Measurements from ENCODE around the gene CNPPD1.

Gene CNPPD1

DNA sequence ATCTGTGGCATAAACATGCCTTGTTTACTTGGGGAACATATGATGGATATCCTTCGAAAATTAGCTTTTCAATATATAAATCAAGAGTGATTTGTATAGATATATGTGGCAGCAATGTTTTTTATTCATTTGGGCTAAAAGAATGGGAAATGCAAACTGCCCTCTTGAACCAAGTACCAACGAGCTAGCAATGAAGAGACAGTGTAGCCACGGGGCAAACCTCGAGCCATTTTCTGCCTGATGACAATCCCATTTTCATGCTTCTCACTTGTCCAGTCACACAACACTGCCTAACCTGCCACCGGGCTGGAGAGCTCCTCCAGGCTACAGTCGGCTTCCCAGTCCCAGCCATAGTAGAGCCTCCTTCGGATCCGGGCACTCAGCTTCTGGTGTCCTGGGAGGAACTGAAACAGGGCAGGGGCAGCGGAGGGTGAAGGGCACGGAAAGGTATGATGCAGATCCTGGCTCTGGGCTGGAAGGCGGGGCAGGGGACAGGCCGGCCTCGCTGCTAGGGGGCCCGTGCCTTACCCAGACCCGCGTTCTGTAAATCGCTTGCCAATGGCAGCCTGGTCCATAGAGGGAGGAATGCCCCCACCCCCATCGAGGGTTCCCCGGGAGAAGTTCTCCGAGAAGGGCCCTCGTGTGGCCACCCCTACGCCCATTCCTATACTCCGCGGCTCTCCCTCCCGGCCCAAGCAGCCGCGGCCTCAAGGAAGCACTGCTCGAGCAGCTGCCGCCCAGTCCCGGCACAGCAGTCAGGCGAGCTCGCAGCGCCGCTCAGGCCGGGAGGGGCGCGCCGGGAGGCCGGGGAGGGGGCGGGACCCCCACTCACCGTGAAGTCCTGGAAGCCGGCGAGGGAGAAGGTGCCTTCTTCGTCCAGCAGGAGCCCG is 552 bp downstream of the CNPPD1 start:
- Histone ChIP-seq H3K27me3 (ENCODE audit: control insufficient read depth, insufficient read depth, low read length) (no peaks in the 10 kb centered on the region), H3K27ac (ENCODE audit: low read depth, low read length) (peak overlapping the region; percentile 45; the same call in 1 of the 2 replicates), H3K4me1 (ENCODE audit: control insufficient read depth, insufficient read depth, low read length) (peaks cover 15% of the 10 kb centered on the region), H3K36me3 (ENCODE audit: control insufficient read depth, insufficient read depth, low read length) (peaks cover 36% of the 10 kb centered on the region), H3K9ac (ENCODE audit: low read length) (peak overlapping the region; percentile 81), H3K9me3 (ENCODE audit: control insufficient read depth, insufficient read depth, low read depth, low read length) (no peaks in the 10 kb centered on the region), H3K4me3 (ENCODE audit: low read depth, low read length) (peak overlapping the region; percentile 98)

DNA sequence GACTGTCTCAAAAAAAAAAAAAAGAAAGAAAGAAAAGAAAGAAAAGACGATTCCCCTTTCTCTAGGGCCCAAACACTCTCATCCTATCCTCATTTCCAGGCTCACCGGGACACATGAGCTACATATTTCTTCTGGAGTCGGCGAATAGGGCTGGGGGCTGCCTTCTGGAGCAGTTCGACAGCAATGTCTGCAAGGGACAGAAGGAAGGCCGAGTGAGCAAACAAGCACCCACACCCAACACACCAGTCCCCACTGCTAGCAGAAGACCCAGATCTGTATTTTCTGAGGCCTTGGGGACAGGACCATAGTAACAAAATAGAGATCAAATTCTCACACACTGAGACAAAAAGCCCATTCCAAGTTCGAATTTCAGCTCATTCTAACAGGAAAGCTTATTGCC is 1.2 kb downstream of the CNPPD1 start:
- Histone ChIP-seq H3K27me3 (ENCODE audit: control insufficient read depth, insufficient read depth, low read length) (no peaks in the 10 kb centered on the region), H3K4me1 (ENCODE audit: control insufficient read depth, insufficient read depth, low read length) (peaks cover 15% of the 10 kb centered on the region), H3K4me3 (ENCODE audit: low read depth, low read length) (peak overlapping the region; percentile 98), H3K36me3 (ENCODE audit: control insufficient read depth, insufficient read depth, low read length) (peaks cover 29% of the 10 kb centered on the region), H3K9ac (ENCODE audit: low read length) (no peak overlapping the region), H3K27ac (ENCODE audit: low read depth, low read length) (no peak overlapping the region), H3K9me3 (ENCODE audit: control insufficient read depth, insufficient read depth, low read depth, low read length) (no peaks in the 10 kb centered on the region)

DNA sequence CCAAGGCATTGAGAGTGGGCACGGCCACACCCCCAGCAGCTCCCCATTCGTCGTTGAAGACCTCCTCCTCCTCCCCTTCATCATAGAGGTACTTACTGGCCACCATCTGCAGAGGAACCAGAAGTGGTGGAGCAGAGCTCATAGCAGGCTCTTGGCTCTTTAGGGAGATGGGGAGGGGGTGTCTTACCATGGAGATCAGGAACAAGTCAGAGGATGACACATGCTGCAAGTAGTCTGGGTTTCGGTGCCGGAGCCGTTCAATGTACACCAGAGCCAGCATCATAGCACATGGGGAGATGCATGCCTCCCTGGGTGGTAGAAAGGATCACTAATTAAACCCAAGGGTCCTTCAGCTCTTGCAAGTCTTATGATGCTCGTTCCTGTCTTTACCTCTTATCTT is 1.9 kb downstream of the CNPPD1 start:
- Histone ChIP-seq H3K4me3 (ENCODE audit: low read depth, low read length) (no peak overlapping the region), H3K9me3 (ENCODE audit: control insufficient read depth, insufficient read depth, low read depth, low read length) (no peaks in the 10 kb centered on the region), H3K27me3 (ENCODE audit: control insufficient read depth, insufficient read depth, low read length) (no peaks in the 10 kb centered on the region), H3K4me1 (ENCODE audit: control insufficient read depth, insufficient read depth, low read length) (peaks cover 15% of the 10 kb centered on the region), H3K36me3 (ENCODE audit: control insufficient read depth, insufficient read depth, low read length) (peaks cover 23% of the 10 kb centered on the region), H3K9ac (ENCODE audit: low read length) (no peak overlapping the region), H3K27ac (ENCODE audit: low read depth, low read length) (no peak overlapping the region)

DNA sequence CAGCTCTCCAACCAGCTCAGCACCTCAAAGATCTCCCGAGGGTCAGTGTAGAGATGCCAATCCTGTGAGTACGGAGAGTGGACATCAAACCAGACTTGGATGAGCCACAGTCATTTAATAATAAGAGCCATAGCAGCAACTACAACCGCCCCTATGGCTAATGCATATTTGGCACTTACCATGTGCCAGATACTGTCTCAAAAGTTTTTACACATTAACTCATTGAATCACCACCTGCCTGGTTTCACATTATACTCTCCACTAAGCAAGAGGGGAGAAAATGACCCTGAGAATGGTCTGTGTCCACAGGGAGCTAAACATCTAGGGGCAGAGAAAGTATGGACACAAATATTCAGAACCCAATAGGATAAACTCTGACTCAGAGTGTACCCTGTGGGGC is 2.6 kb downstream of the CNPPD1 start:
- H3K4me1 ChIP-seq (ENCODE audit: control insufficient read depth, insufficient read depth, low read length): peaks cover 14% of the 10 kb centered on the region
- peaks cover 20% of the 10 kb centered on the region; the same call in 1 of the 2 replicates for H3K36me3 ChIP-seq (ENCODE audit: control insufficient read depth, insufficient read depth, low read length)
- H3K9me3 ChIP-seq (ENCODE audit: control insufficient read depth, insufficient read depth, low read depth, low read length): no peaks in the 10 kb centered on the region
- no peaks in the 10 kb centered on the region for H3K27me3 ChIP-seq (ENCODE audit: control insufficient read depth, insufficient read depth, low read length)
- H3K4me3 ChIP-seq (ENCODE audit: low read depth, low read length): no peak overlapping the region
- H3K27ac ChIP-seq (ENCODE audit: low read depth, low read length): no peak overlapping the region
- no peak overlapping the region for H3K9ac ChIP-seq (ENCODE audit: low read length)

DNA sequence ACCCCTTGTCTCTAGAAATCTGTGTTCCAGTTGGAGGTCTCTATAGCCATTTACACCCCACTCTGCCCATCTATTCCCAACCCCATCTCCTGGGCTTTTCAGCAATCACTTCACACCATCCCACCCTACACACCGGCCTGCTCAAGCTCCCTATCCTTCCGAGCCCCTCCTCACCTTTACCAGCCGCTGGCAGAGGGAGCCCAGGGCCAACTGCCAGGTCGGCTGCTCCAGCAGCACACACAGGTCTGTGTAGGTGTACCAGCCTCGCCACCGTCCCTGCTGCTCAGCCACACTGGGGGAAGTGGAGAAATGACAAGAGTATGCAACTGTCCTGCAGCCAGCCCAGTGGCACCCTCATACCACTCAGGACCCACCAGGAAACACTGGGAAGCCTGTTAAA is 3.5 kb downstream of the CNPPD1 start:
- H3K36me3 ChIP-seq (ENCODE audit: control insufficient read depth, insufficient read depth, low read length): peaks cover 20% of the 10 kb centered on the region; the same call in 1 of the 2 replicates
- no peak overlapping the region for H3K9ac ChIP-seq (ENCODE audit: low read length)
- no peaks in the 10 kb centered on the region for H3K27me3 ChIP-seq (ENCODE audit: control insufficient read depth, insufficient read depth, low read length)
- no peak overlapping the region for H3K27ac ChIP-seq (ENCODE audit: low read depth, low read length)
- no peak overlapping the region for H3K4me3 ChIP-seq (ENCODE audit: low read depth, low read length)
- no peaks in the 10 kb centered on the region for H3K9me3 ChIP-seq (ENCODE audit: control insufficient read depth, insufficient read depth, low read depth, low read length)
- peaks cover 9% of the 10 kb centered on the region for H3K4me1 ChIP-seq (ENCODE audit: control insufficient read depth, insufficient read depth, low read length)

DNA sequence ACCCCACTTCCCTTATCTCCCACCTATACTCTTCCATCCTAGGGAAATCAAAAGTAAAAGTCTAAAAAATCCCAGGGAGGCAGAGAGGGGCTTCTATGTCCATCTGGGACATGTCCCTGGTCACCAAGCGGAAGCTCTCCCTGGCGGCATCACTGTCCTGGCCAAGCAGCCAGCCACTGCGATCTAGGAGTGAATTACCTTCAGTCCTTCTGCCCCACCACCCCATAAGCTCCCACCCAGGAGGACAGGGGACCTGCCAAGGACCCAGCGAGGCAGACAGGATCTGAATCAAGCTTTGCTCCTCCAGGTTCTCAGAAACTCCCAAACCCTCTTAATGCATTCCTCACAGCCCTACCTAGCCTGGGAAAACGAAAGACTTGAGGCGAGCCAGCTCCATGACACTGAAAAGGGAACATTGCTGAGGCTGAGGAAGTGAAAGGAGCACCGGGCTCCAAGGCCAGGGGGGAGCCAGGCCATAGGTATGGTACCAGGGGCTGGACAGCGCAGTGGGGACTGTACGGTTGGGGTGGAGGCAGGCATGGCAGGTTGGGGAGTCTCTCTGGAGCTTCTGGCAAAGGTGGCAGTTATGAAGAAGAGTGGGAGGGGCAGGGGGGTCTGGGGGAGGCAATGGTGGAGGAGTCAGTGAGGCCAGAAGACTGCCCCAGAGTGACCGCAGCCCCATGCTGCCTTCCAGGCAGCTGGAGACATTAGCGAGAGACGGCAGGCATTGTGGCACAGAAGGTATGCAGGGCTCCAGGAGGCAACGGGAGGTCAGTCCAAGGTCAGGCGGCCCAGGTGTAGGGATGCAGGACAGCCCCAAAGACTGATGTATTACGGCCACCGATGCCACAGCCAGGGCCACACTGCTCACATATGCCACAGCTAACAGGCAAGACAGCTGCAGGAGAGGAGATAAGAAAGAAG is 4.2 kb downstream of the CNPPD1 start:
- H3K4me1 ChIP-seq (ENCODE audit: control insufficient read depth, insufficient read depth, low read length): peaks cover 9% of the 10 kb centered on the region
- H3K36me3 ChIP-seq (ENCODE audit: control insufficient read depth, insufficient read depth, low read length): peaks cover 20% of the 10 kb centered on the region; the same call in 1 of the 2 replicates
- no peak overlapping the region for H3K4me3 ChIP-seq (ENCODE audit: low read depth, low read length)
- no peaks in the 10 kb centered on the region for H3K9me3 ChIP-seq (ENCODE audit: control insufficient read depth, insufficient read depth, low read depth, low read length)
- H3K9ac ChIP-seq (ENCODE audit: low read length): no peak overlapping the region
- H3K27me3 ChIP-seq (ENCODE audit: control insufficient read depth, insufficient read depth, low read length): no peaks in the 10 kb centered on the region
- no peak overlapping the region for H3K27ac ChIP-seq (ENCODE audit: low read depth, low read length)

DNA sequence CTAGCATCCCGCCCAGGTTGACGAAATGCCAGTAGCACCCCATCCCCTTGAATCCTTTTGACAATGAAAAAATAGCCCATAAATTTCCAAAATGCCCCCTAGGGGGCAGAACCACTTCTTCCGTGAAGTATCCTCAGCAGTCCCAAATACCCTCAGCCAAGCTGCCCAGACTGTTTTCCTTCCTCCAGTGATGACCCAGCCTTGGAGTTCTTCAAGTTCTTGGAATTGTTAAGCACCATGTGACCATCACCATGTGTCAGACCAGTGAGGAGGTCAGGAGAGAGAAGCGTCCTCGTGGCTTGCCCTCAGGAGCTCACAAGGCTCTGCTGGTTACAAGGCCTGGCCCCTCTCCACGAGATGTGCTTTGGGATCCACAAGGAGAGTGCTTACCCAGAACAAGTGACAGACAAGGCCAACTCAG is 5.5 kb downstream of the CNPPD1 start:
- Histone ChIP-seq H3K9me3 (ENCODE audit: control insufficient read depth, insufficient read depth, low read depth, low read length) (no peaks in the 10 kb centered on the region), H3K4me3 (ENCODE audit: low read depth, low read length) (no peak overlapping the region), H3K9ac (ENCODE audit: low read length) (no peak overlapping the region), H3K27me3 (ENCODE audit: control insufficient read depth, insufficient read depth, low read length) (no peaks in the 10 kb centered on the region), H3K27ac (ENCODE audit: low read depth, low read length) (no peak overlapping the region), H3K36me3 (ENCODE audit: control insufficient read depth, insufficient read depth, low read length) (peaks cover 20% of the 10 kb centered on the region; the same call in 1 of the 2 replicates), H3K4me1 (ENCODE audit: control insufficient read depth, insufficient read depth, low read length) (peaks cover 9% of the 10 kb centered on the region)

DNA sequence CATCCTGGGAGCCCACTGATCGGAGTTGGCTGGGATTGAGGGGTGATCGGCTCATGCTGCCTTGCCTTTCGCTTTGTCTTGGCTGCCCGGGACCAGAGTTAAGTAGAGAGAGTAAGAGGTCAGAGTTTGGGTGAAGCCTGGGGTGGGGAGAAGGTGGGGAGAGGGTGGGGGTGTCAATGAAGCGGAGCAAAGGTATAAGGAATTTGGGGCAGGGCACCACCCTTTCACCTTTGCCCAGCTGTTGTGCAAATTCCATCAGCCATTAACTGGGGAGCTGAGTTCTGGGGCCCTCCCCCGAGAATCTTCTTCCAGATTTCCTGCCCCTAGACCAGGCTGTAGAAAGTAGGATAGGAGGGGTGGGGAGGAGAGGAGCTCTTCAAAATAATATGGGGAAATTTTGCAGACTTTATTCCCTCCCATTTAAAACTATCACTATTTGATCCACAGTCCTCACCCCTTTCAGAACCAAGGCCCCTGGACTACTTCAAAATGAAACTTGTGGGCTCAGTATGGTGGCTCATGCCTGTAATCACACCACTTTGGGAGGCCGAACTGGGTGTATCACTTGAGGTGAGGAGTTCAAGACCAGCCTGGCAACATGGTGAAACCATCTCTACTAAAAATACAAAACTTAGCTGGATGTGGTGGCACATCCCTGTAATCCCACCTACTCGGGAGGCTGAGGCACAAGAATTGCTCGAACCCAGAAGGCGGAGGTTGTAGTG is 6.6 kb downstream of the CNPPD1 start, which contains the start of gene SLC23A3:
TSS of gene SLC23A3 (minus strand) at position 100 of the 725 bp plus-strand sequence. CDS start at position 55, 45 bp downstream.
- Histone ChIP-seq H3K36me3 (ENCODE audit: control insufficient read depth, insufficient read depth, low read length) (peaks cover 20% of the 10 kb centered on the region; the same call in 1 of the 2 replicates), H3K27me3 (ENCODE audit: control insufficient read depth, insufficient read depth, low read length) (no peaks in the 10 kb centered on the region), H3K9me3 (ENCODE audit: control insufficient read depth, insufficient read depth, low read depth, low read length) (no peaks in the 10 kb centered on the region), H3K9ac (ENCODE audit: low read length) (no peak within 1 kb of the TSS), H3K4me1 (ENCODE audit: control insufficient read depth, insufficient read depth, low read length) (peaks cover 3% of the 10 kb centered on the region; the same call in 1 of the 2 replicates), H3K27ac (ENCODE audit: low read depth, low read length) (no peak within 1 kb of the TSS), H3K4me3 (ENCODE audit: low read depth, low read length) (no peak within 1 kb of the TSS)

DNA sequence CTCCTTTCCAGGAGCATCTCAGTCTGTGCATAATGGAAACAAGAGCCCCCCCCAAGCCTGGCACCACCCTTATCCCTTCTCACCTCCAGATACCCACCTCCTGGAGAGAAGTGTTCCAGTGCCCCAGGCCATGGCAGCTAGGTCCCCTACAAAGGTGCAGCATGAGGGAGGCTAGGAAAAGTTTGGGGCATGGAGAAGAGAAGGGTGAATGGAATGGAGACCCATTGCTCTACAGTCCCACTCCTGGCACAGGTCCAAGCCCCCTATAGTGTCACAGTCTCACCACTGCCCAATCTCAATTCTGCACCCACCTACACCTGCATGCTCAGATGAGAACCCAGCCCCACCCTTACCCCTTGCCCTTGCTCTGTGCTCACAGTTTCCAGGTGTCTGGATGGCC is 7.8 kb downstream of the CNPPD1 start:
- Histone ChIP-seq H3K9ac (ENCODE audit: low read length) (no peak overlapping the region), H3K27ac (ENCODE audit: low read depth, low read length) (no peak overlapping the region)

DNA sequence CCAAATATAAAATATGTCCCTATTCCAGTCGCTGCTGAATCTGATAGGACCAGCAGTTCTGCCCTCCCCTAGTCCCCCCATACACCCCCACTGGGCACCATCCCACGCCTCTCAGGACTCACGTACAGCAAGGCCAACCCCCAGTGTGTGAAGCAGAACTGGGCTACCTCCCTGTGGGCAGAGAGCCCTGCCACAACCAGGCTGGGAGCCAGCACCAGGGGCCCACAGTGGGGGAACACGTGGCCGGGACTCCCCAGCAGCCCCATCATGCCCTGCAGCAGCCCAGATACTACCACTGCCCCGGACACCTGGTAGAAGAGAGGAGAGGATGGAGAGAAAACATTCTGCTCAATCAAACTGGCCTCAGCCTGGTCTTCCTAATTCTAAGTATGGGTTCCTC is 8.2 kb downstream of the CNPPD1 start:
- H3K4me3 ChIP-seq (ENCODE audit: low read depth, low read length): no peak overlapping the region
- H3K9ac ChIP-seq (ENCODE audit: low read length): no peak overlapping the region
- no peak overlapping the region for H3K27ac ChIP-seq (ENCODE audit: low read depth, low read length)
- H3K27me3 ChIP-seq (ENCODE audit: control insufficient read depth, insufficient read depth, low read length): no peaks in the 10 kb centered on the region
- peaks cover 9% of the 10 kb centered on the region; the same call in 1 of the 2 replicates for H3K36me3 ChIP-seq (ENCODE audit: control insufficient read depth, insufficient read depth, low read length)
- H3K9me3 ChIP-seq (ENCODE audit: control insufficient read depth, insufficient read depth, low read depth, low read length): no peaks in the 10 kb centered on the region
- H3K4me1 ChIP-seq (ENCODE audit: control insufficient read depth, insufficient read depth, low read length): peaks cover 3% of the 10 kb centered on the region; the same call in 1 of the 2 replicates

More for the DNA sequence above, 7.8 kb downstream of the CNPPD1 start:
- peaks cover 9% of the 10 kb centered on the region; the same call in 1 of the 2 replicates for H3K36me3 ChIP-seq (ENCODE audit: control insufficient read depth, insufficient read depth, low read length)
- peaks cover 3% of the 10 kb centered on the region; the same call in 1 of the 2 replicates for H3K4me1 ChIP-seq (ENCODE audit: control insufficient read depth, insufficient read depth, low read length)
- H3K27me3 ChIP-seq (ENCODE audit: control insufficient read depth, insufficient read depth, low read length): no peaks in the 10 kb centered on the region
- no peak overlapping the region for H3K4me3 ChIP-seq (ENCODE audit: low read depth, low read length)
- no peaks in the 10 kb centered on the region for H3K9me3 ChIP-seq (ENCODE audit: control insufficient read depth, insufficient read depth, low read depth, low read length)

All from HUES6 (cell line).